ENCODE measurements around the gene EFEMP2. TPM values are rescaled to one million over a fixed set of nuclear protein-coding genes. Genes with fewer than 3 reads are reported as not detected.

The EFEMP2 gene
- polyA plus RNA-seq, 1 experiment = 497 TPM

DNA sequence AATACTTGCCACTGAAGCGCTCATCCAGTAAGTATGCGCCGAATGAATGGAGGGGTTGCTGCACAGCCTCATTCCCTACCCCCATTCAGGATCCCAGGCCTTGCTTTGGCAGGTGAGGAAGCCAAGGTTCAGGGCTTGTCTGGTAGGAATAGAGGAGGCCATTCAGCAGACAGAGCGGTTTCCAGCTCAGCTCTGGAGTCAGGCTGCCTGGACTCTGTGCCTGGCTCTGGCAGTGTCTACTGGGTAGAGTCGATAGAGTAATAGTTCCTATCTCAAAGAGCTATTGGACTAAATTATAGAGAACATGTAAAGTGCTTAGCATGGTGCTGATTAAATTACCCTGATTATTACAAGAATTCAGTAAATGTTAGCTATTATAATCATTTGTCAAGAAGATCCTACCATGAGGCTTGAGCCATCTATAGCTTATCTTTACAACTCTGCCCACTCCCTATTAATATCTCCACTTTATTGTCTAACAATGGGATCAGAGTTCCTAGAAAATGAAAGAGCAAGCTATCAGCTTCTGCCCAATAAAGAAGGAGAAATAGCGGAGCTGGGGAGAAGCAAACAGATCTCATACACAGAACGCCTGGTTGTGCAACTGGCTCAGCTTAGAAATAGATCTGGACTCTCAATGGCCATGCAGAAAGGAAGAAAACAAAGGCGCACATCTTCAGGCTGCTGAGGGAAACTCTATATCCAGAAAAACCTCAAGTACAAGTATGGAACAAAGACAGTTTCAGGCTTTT, 45.4 kb downstream of the EFEMP2 start:
- no peak for TF ChIP-seq CTCF (IDR thresholded peaks at IDR 0.05; ENCODE audit: insufficient read depth, low read depth, low read length)
- Histone ChIP-seq H3K4me3 (ENCODE audit: low read depth, low read length) (no peak overlapping the region), H3K27me3 (ENCODE audit: control insufficient read depth, insufficient read depth, low read length) (peaks cover 11% of the 10 kb centered on the region), H3K36me3 (ENCODE audit: control insufficient read depth, insufficient read depth, low read length) (no peaks in the 10 kb centered on the region)
- DNase-seq (ENCODE audit: low read depth) = no peak
- POLR2A ChIA-PET = no interaction called here
- CTCF ChIA-PET = interaction anchor here (0.5 to 4.2 kb wide), 8 partner anchors 8 to 161 kb away, joined by 3 to 21 read pairs (median 4); partner anchors contain the start of gene MUS81

DNA sequence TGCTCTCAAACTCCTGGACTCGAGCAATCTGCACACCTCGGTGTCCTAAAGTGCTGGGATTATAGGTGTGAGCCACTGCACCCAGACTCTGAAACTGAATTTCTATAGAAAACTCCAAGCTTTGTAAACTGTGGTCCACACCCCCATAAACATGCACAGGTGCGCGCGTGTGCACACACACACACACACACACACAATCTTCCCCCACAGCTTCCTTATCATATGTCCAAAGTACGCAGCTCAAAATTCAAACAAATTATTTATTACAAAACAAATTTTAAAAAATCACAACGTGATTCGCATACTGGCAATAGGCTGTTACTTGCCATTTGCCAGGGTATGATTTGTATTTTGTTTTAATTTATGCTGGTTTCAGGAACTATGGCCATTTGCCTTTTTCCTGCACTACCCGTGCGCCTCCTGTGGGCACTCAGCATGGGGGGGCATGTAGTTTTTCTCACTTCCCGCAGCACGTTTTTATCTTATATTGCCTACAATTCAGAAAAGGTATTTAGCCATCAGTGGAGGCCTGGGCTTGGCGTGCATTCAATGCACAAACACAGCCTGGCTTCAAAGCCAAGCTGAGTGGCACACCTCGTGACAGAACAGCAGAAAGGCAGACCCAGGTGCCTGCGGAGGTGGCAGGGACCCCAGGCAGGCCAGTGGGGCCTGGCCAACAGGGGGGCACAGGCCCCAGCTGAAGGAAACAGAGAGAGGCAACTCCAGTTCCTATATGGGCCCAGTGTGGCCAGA, 49.6 kb downstream of the EFEMP2 start:
- H3K27me3 ChIP-seq (ENCODE audit: control insufficient read depth, insufficient read depth, low read length) = no peaks in the 10 kb centered on the region
- no peak overlapping the region for H3K4me3 ChIP-seq (ENCODE audit: low read depth, low read length)
- ChIA-PET POLR2A (no interaction called here), CTCF (interaction anchor here (0.6 to 1.5 kb wide), 5 partner anchors 9 to 117 kb away, joined by 3 to 11 read pairs (median 3); partner anchors contain the start of gene KAT5)
- H3K36me3 ChIP-seq (ENCODE audit: control insufficient read depth, insufficient read depth, low read length) = no peaks in the 10 kb centered on the region
- TF ChIP-seq CTCF (IDR thresholded peaks at IDR 0.05; ENCODE audit: insufficient read depth, low read depth, low read length) = no peak
- no peak for DNase-seq (ENCODE audit: low read depth)

DNA sequence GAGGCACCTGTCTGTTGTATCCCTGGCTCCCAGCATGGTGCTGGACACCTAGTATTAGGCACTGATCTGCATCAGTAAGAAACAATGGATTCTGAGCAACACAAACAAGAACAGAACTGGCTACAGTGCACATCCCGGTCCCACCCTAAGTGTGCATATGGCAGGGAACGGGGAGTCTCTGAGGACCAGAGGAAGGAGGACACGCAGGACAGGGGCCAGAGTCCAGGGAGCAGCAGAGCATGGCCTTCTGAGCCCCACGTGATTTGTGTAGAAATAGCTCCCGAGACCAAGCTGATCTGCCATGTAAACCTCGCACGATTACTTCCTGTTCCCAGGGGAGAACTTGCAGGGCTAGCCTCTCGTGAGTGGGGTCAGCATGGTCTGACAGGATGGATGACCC, 51.5 kb downstream of the EFEMP2 start:
- no peak for TF ChIP-seq CTCF (IDR thresholded peaks at IDR 0.05; ENCODE audit: insufficient read depth, low read depth, low read length)
- H3K27me3 ChIP-seq (ENCODE audit: control insufficient read depth, insufficient read depth, low read length) = no peaks in the 10 kb centered on the region
- no peaks in the 10 kb centered on the region for H3K36me3 ChIP-seq (ENCODE audit: control insufficient read depth, insufficient read depth, low read length)
- H3K4me3 ChIP-seq (ENCODE audit: low read depth, low read length) = no peak overlapping the region
- CTCF ChIA-PET = interaction anchor here (1.6 to 1.8 kb wide), 2 partner anchors 109 to 115 kb away, joined by 4 to 6 read pairs; partner anchors contain the start of gene KAT5
- POLR2A ChIA-PET = no interaction called here
- DNase-seq (ENCODE audit: low read depth) = no peak

GRCh38 chr11:65817835-65818680, 54.5 kb downstream of the EFEMP2 start:
- POLR2A ChIA-PET = interaction anchor here (0.6 kb wide), 2 partner anchors 106 to 1055 kb away, joined by 3 to 4 read pairs; partner anchors contain the start of gene KAT5
- no peak for DNase-seq (ENCODE audit: low read depth)
- Histone ChIP-seq H3K36me3 (ENCODE audit: control insufficient read depth, insufficient read depth, low read length) (no peaks in the 10 kb centered on the region), H3K4me3 (ENCODE audit: low read depth, low read length) (peak overlapping the region; percentile 58), H3K27me3 (ENCODE audit: control insufficient read depth, insufficient read depth, low read length) (no peaks in the 10 kb centered on the region)
- TF ChIP-seq CTCF (IDR thresholded peaks at IDR 0.05; ENCODE audit: insufficient read depth, low read depth, low read length) = peak; percentile 93
- CTCF ChIA-PET = interaction anchor here (0.7 to 4.5 kb wide), 41 partner anchors 10 to 243 kb away, joined by 3 to 43 read pairs (median 4); partner anchors contain the start of genes AP5B1, KAT5, MUS81 and PCNX3

Measured in BJ (cell line).